Panc1 (cell line): ENCODE measurements around the gene SORCS1. TPM values are rescaled to one million over a fixed set of nuclear protein-coding genes. Genes with fewer than 3 reads are reported as not detected.

Experiments
- ATAC-seq: fragments of 200-7000 bp; cut with Tn5 transposase; 2 replicates; pipeline ENCODE4 v1.9.1; 2020; ENCODE audit warnings: mild to moderate bottlenecking, moderate library complexity
- BruUV-seq: library from RNA; stranded (reverse); fragments of 400-500 nt; replicated peaks from 2 replicates; lab custom pipeline; 2021; lab: Mats Ljungman, UMichigan
- CTCF ChIA-PET: fragments of 300-600 bp; sonication (Branson Sonifier 250); formaldehyde crosslinking; loops from one replicate; lab custom pipeline; 2022; ENCODE audit warnings: antibody characterized with exemption; lab: Charles Lee
- POLR2A ChIA-PET: fragments of 300-600 bp; sonication (Branson Sonifier 250); formaldehyde crosslinking; loops from one replicate; lab custom pipeline; 2022; ENCODE audit warnings: antibody characterized with exemption; lab: Charles Lee
- DNase-seq: peaks from one replicate; pipeline ENCODE4 v3.0.0-alpha.2; 2010; ENCODE audit warnings: low read depth, low spot score
- H3K27ac ChIP-seq: 2 replicates; pipeline ENCODE4 v1.5.1; 2011; ENCODE audit warnings: mild to moderate bottlenecking, low read length, inconsistent platforms
- H3K27me3 ChIP-seq: fragments of 200-500 bp; sonication (Bioruptor generic); 2 replicates; pipeline ENCODE4 v1.6.0; 2014; ENCODE audit warnings: low read length, inconsistent platforms; ENCODE audit not compliant: control insufficient read depth, insufficient read depth
- H3K36me3 ChIP-seq: fragments of 200-500 bp; sonication (Bioruptor generic); 2 replicates; pipeline ENCODE4 v1.5.1; 2014; ENCODE audit warnings: inconsistent platforms, mild to moderate bottlenecking, low read length, moderate library complexity; ENCODE audit not compliant: control insufficient read depth, insufficient read depth
- H3K4me1 ChIP-seq: 2 replicates; pipeline ENCODE4 v1.5.1; 2011; ENCODE audit warnings: inconsistent platforms, mild to moderate bottlenecking, low read length, moderate library complexity; ENCODE audit not compliant: control insufficient read depth, insufficient read depth
- H3K4me3 ChIP-seq, 2 experiments: 2 replicates each; pipeline ENCODE4 v1.5.1; 2011 to 2012; ENCODE audit warnings: low read depth in 2 of 2, low read length in 2 of 2, mild to moderate bottlenecking in 2 of 2, inconsistent platforms in 1 of 2, moderate library complexity in 1 of 2
- H3K9me3 ChIP-seq: fragments of 200-500 bp; sonication (Bioruptor generic); 2 replicates; pipeline ENCODE4 v1.5.1; 2014; ENCODE audit warnings: low read depth, mild to moderate bottlenecking, inconsistent platforms, low read length, moderate library complexity; ENCODE audit not compliant: control insufficient read depth, insufficient read depth
- CTCF ChIP-seq: fragments of 450-650 bp; IDR thresholded peaks from 2 replicates; pipeline ENCODE4 v1.5.1; 2017; ENCODE audit warnings: mild to moderate bottlenecking
- POLR2AphosphoS5 ChIP-seq: IDR thresholded peaks from 2 replicates; pipeline ENCODE4 v1.6.1; 2012; ENCODE audit warnings: mild to moderate bottlenecking, low read depth, low read length, moderate library complexity
- REST ChIP-seq, 2 experiments: IDR thresholded peaks; 2 replicates each; pipeline ENCODE4 v1.6.1; 2011 to 2012; ENCODE audit warnings: low read depth in 2 of 2, control low read depth in 1 of 2, low read length in 1 of 2, mild to moderate bottlenecking in 1 of 2, moderate library complexity in 1 of 2; ENCODE audit not compliant: insufficient read depth in 1 of 2
- SIN3A ChIP-seq: IDR thresholded peaks from 2 replicates; pipeline ENCODE4 v1.6.1; 2012; ENCODE audit warnings: low read depth, mild to moderate bottlenecking, low read length, moderate library complexity, borderline replicate concordance; ENCODE audit not compliant: insufficient read depth
- TCF7L2 ChIP-seq: IDR thresholded peaks from 2 replicates; pipeline ENCODE4 v1.6.1; 2011; ENCODE audit warnings: mild to moderate bottlenecking, low read depth, low read length, inconsistent platforms
- in situ Hi-C: cut with HindIII; loops from 2 replicates; pipeline ENCODE4 v1.10.0; 2016; ENCODE audit warnings: low sequenced_read_pairs, low pct_unique_long_range_greater_than_20kb
- intact Hi-C: fragments of 100-400 bp; cut with micrococcal nuclease; formaldehyde crosslinking; loops from one replicate; pipeline ENCODE4 v1.10.0; 2022; ENCODE audit not compliant: unreplicated experiment
- total RNA-seq: library from RNA; stranded (reverse); gene quantifications from one replicate; pipeline ENCODE4 v1.2.1, GENCODE V29; 2021; ENCODE audit not compliant: unreplicated experiment

SORCS1 gene
- total RNA-seq, 1 experiment from 2014 or later, result not detected

GRCh38 chr10:106857213-106857612 lies 307.3 kb downstream of the SORCS1 start:
- TF ChIP-seq SIN3A (no peak), CTCF (no peak), POLR2AphosphoS5 (no peak), REST (IDR thresholded peaks at IDR 0.05; ENCODE audit: insufficient read depth in 1 of 2, low read depth in 2 of 2, low read length in 1 of 2) (no peak), TCF7L2 (no peak)
- ChIA-PET CTCF (no interaction called here), POLR2A (no interaction called here)
- DNase-seq (no peak), ATAC-seq (no peak)
- no TSS peak for BruUV-seq
- H3K4me3 ChIP-seq, result no peak overlapping the region
- H3K27me3 ChIP-seq, result no peaks in the 10 kb centered on the region
- 0 out of 2 replicates have a peak, but pooled peaks cover 3% of the 10 kb centered on the region for H3K9me3 ChIP-seq
- H3K4me1 ChIP-seq, result no peaks in the 10 kb centered on the region
- H3K27ac ChIP-seq, result no peak overlapping the region
- intact Hi-C loops (no loop called here), in situ Hi-C loops (no loop called here)
- H3K36me3 ChIP-seq, result no peaks in the 10 kb centered on the region

GRCh38 chr10:106836933-106837663 lies 327.4 kb downstream of the SORCS1 start:
- in situ Hi-C loops (no loop called here), intact Hi-C loops (no loop called here)
- no peaks in the 10 kb centered on the region for H3K27me3 ChIP-seq
- no peaks in the 10 kb centered on the region for H3K36me3 ChIP-seq
- no peak overlapping the region for H3K27ac ChIP-seq
- H3K4me1 ChIP-seq, result no peaks in the 10 kb centered on the region
- DNase-seq (no peak), ATAC-seq (no peak)
- no peak overlapping the region for H3K4me3 ChIP-seq
- no peaks in the 10 kb centered on the region for H3K9me3 ChIP-seq
- TF ChIP-seq REST (IDR thresholded peaks at IDR 0.05; ENCODE audit: insufficient read depth in 1 of 2, low read depth in 2 of 2, low read length in 1 of 2) (no peak), SIN3A (no peak), TCF7L2 (no peak), POLR2AphosphoS5 (no peak), CTCF (no peak)
- CTCF ChIA-PET, result no interaction called here
- no TSS peak for BruUV-seq
- POLR2A ChIA-PET, result no interaction called here
